ENCODE data around the gene DCDC2.

DNA sequence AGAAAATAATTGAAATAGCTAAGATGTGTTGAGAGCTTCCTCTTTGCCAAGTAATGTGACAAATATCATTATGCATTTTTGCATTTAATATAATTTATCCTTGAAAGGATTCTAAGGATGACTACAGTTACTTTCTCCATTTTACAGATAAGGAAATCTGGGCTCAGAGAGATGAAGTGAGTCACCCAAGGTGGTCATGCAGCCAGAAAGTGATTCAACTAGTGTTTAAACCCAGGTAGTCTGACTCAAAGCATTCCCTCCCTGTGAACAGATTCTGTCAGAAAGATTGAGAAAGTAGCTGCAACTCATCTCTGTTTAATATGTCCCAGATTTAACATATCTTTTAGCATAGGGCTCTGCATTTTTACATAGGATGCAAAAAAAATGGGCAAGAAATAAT is 203.7 kb downstream of the DCDC2 start:
- TF ChIP-seq, protein P1, sequence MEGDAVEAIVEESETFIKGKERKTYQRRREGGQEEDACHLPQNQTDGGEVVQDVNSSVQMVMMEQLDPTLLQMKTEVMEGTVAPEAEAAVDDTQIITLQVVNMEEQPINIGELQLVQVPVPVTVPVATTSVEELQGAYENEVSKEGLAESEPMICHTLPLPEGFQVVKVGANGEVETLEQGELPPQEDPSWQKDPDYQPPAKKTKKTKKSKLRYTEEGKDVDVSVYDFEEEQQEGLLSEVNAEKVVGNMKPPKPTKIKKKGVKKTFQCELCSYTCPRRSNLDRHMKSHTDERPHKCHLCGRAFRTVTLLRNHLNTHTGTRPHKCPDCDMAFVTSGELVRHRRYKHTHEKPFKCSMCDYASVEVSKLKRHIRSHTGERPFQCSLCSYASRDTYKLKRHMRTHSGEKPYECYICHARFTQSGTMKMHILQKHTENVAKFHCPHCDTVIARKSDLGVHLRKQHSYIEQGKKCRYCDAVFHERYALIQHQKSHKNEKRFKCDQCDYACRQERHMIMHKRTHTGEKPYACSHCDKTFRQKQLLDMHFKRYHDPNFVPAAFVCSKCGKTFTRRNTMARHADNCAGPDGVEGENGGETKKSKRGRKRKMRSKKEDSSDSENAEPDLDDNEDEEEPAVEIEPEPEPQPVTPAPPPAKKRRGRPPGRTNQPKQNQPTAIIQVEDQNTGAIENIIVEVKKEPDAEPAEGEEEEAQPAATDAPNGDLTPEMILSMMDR (IDR thresholded peaks at IDR 0.05): no peak
- TF ChIP-seq POLR2AphosphoS5 (IDR thresholded peaks at IDR 0.05) (no peak), POLR2A (IDR thresholded peaks at IDR 0.05) (no peak)
